Type B pancreatic cell (in vitro differentiated cells): ENCODE measurements around the gene CPA3. TPM values are rescaled to one million over a fixed set of nuclear protein-coding genes. Genes with fewer than 3 reads are reported as not detected.

ENCODE experiments used
- DNase-seq: peaks from one replicate; pipeline ENCODE4 v3.0.0; 2021; ENCODE audit warnings: mixed read lengths; ENCODE audit not compliant: unreplicated experiment; ENCODE audit errors: extremely low spot score
- H3K27ac Mint-ChIP-seq: 2 replicates; pipeline ENCODE4 v1.8.0; 2021; ENCODE audit warnings: mild to moderate bottlenecking, mixed read lengths
- H3K27me3 Mint-ChIP-seq: 2 replicates; pipeline ENCODE4 v1.8.0; 2021; ENCODE audit warnings: mixed read lengths
- H3K36me3 Mint-ChIP-seq: 2 replicates; pipeline ENCODE4 v1.8.0; 2021; ENCODE audit warnings: mixed read lengths
- H3K4me1 Mint-ChIP-seq: one replicate; pipeline ENCODE4 v1.8.0; 2021; ENCODE audit warnings: mixed read lengths; ENCODE audit not compliant: unreplicated experiment
- H3K4me3 Mint-ChIP-seq: 2 replicates; pipeline ENCODE4 v1.8.0; 2021; ENCODE audit warnings: mild to moderate bottlenecking, mixed read lengths
- H3K9me3 Mint-ChIP-seq: 2 replicates; pipeline ENCODE4 v1.8.0; 2021; ENCODE audit warnings: mixed read lengths
- total RNA-seq: library from RNA; stranded (reverse); gene quantifications from 2 replicates; pipeline ENCODE4 v1.2.1, GENCODE V29; 2021; ENCODE audit warnings: low replicate concordance
- TF ChIP-seq, protein P1 (sequence below): fragments of 200-600 bp; sonication (generic); conservative IDR thresholded peaks from 2 replicates; pipeline ENCODE4 v1.5.0; 2021; ENCODE audit warnings: antibody characterized with exemption, mild to moderate bottlenecking

CPA3 gene
- total RNA-seq, 1 donor from 2014 or later = not detected

DNA sequence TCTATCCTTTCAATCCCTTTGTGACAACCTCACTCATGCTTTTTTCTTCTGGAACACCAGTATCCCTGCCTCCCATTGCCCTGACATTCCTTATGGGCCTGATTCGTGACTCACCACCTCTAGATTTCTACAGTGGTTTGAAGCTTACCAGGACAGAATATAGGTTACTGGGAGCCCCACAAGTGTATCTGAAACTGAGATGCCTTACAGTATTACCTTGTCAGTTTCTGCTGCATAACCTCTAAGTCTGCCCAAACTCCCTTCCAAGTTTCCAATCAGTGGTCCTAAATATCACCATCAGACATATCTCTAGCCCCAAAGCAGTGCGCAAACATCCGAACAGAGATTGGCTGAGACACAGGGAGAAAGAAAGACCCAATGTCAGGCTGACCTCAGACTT, 31.9 kb upstream of the CPA3 start:
- peaks cover 19% of the 10 kb centered on the region for H3K4me1 Mint-ChIP-seq
- DNase-seq = no peak
- peaks cover 22% of the 10 kb centered on the region for H3K27me3 Mint-ChIP-seq
- H3K4me3 Mint-ChIP-seq = no peak overlapping the region
- TF ChIP-seq, protein P1, sequence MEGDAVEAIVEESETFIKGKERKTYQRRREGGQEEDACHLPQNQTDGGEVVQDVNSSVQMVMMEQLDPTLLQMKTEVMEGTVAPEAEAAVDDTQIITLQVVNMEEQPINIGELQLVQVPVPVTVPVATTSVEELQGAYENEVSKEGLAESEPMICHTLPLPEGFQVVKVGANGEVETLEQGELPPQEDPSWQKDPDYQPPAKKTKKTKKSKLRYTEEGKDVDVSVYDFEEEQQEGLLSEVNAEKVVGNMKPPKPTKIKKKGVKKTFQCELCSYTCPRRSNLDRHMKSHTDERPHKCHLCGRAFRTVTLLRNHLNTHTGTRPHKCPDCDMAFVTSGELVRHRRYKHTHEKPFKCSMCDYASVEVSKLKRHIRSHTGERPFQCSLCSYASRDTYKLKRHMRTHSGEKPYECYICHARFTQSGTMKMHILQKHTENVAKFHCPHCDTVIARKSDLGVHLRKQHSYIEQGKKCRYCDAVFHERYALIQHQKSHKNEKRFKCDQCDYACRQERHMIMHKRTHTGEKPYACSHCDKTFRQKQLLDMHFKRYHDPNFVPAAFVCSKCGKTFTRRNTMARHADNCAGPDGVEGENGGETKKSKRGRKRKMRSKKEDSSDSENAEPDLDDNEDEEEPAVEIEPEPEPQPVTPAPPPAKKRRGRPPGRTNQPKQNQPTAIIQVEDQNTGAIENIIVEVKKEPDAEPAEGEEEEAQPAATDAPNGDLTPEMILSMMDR = no peak
- H3K36me3 Mint-ChIP-seq = no peaks in the 10 kb centered on the region
- no peaks in the 10 kb centered on the region for H3K9me3 Mint-ChIP-seq
- no peak overlapping the region for H3K27ac Mint-ChIP-seq

DNA sequence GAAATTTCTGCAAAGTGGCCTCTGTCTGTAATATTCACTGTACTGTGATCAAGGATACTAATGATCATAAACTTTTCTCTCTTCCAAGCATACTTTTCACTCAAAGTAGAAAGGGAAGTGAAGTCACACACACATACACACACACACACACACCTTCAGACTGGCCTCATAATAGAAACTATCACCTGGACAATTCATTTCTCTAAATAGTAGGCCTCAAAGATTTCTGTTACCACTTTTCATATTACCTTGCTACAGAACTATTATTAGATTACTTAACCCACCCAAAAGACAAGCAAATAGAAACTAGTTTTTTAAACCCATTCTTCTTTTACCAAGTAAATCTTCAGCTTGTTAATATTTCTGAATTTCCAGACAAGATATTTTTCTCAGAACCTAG, 25.3 kb upstream of the CPA3 start:
- TF ChIP-seq, protein P1 = no peak
- Mint-ChIP-seq H3K27me3 (peaks cover 5% of the 10 kb centered on the region), H3K27ac (no peak overlapping the region), H3K4me1 (no peaks in the 10 kb centered on the region), H3K36me3 (no peaks in the 10 kb centered on the region), H3K9me3 (no peaks in the 10 kb centered on the region), H3K4me3 (no peak overlapping the region)
- DNase-seq = no peak

DNA sequence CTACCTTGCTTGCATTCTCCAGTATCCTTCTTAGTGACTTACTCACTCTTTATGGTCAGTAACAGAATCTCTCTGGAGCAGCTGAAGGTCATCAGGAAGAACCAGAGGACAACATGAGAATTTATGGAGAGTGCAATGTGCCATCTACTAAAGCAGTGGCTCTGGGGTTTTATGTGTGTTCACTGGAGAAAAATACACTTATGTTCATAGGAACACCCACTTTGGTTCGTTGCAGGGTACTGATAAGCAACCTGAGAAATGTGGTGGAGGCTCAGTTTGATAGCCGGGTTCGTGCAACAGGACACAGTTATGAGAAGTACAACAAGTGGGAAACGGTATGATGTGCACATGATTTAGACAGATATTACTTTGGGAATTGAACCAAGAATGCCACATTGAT, 24.6 kb upstream of the CPA3 start:
- TF ChIP-seq, protein P1 = no peak
- H3K36me3 Mint-ChIP-seq = no peaks in the 10 kb centered on the region
- no peaks in the 10 kb centered on the region for H3K4me1 Mint-ChIP-seq
- H3K27ac Mint-ChIP-seq = no peak overlapping the region
- H3K27me3 Mint-ChIP-seq = no peaks in the 10 kb centered on the region
- H3K4me3 Mint-ChIP-seq = no peak overlapping the region
- DNase-seq = no peak
- H3K9me3 Mint-ChIP-seq = no peaks in the 10 kb centered on the region

DNA sequence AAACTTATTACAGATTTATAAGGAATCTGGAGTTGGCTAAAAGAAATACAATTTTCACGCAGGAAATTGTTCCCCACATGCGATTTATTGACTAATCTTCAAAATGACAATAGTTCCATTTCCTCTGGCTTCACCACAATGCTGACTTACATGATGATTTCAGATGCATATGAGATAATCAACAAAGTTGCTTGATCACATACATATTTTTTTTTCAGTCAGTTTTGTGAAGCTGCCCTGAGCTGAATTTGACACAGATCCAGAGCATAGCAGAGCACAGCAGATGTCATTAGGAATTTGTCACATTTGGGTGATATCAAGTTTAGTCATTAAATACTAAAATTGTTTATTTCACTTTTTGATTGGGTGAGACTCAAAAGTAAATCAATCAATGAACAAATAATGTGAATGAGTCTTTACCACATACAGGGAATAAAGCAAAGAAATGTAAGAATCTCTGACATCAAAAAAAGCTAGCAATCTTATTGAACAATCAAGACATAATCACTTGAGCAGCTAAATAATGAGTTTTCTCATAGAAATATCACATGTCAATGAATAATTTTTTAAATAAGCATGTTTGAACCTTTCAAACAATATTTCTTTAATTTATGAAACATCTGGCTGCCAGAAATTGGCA, 19.2 kb upstream of the CPA3 start:
- Mint-ChIP-seq H3K4me3 (no peak overlapping the region), H3K36me3 (no peaks in the 10 kb centered on the region), H3K27me3 (no peaks in the 10 kb centered on the region), H3K27ac (no peak overlapping the region), H3K9me3 (no peaks in the 10 kb centered on the region), H3K4me1 (no peaks in the 10 kb centered on the region)
- TF ChIP-seq, protein P1 = no peak
- no peak for DNase-seq

DNA sequence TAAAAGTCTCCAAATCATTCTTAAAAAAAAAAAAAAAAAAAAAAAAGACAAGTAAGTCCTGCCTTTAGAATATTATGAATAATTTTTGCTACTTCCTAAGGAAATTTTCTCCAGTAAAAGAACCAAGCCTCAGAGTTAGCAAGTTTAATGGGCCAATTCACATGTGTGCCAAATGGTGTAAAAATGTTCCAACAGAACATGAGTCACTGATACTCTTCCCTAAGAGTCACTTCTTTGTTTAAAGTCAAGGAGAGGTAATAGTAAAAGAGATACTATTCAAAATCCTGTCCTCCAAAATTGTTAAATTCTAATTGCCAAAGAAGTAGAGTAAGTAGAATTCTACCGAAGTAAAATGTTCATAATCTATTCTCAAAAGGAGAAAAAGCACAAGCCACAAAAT, 17.7 kb upstream of the CPA3 start:
- TF ChIP-seq, protein P1 = no peak
- no peak overlapping the region for H3K27ac Mint-ChIP-seq
- DNase-seq = no peak
- H3K4me3 Mint-ChIP-seq = no peak overlapping the region
- no peaks in the 10 kb centered on the region for H3K4me1 Mint-ChIP-seq
- no peaks in the 10 kb centered on the region for H3K36me3 Mint-ChIP-seq
- no peaks in the 10 kb centered on the region for H3K9me3 Mint-ChIP-seq
- H3K27me3 Mint-ChIP-seq = peaks cover 4% of the 10 kb centered on the region

DNA sequence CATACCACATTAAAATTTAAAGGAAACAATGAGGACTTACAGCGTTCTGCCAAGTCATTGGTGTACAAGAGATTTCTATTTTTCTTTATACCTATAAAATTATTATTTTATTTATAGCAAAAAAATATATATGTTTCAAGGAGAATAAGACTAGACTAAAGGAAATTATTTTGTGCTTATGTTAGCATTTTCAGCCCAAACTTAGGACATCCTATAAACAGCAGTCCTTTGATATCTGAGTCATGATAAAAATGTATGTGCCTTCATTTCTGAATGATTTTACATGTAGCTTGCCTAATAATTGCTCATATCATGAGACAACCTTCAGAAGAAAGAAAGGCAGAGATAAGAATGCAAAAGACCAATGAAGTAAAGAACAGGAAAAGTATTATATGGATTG, 16.7 kb upstream of the CPA3 start:
- no peak for DNase-seq
- H3K9me3 Mint-ChIP-seq = no peaks in the 10 kb centered on the region
- no peaks in the 10 kb centered on the region for H3K4me1 Mint-ChIP-seq
- H3K36me3 Mint-ChIP-seq = no peaks in the 10 kb centered on the region
- TF ChIP-seq, protein P1 = no peak
- H3K27ac Mint-ChIP-seq = no peak overlapping the region
- no peak overlapping the region for H3K4me3 Mint-ChIP-seq
- peaks cover 8% of the 10 kb centered on the region for H3K27me3 Mint-ChIP-seq
